Lower leg skin (tissue), 4 donors: ENCODE measurements around the gene CHID1. TPM values are rescaled to one million over a fixed set of nuclear protein-coding genes. Genes with fewer than 3 reads are reported as not detected.

Source experiments
- DNase-seq, 2 donors: peaks; one replicate each; pipeline ENCODE4 v3.0.0-alpha.2; 2019; ENCODE audit warnings: low spot score in 2 of 2
- H3K4me3 ChIP-seq: fragments of 200-600 bp; sonication (generic); 2 replicates; pipeline ENCODE4 v1.5.1; 2017; ENCODE audit warnings: mild to moderate bottlenecking, low read depth; ENCODE audit not compliant: poor library complexity, severe bottlenecking
- CTCF ChIP-seq, 3 donors: fragments of 450-650 bp; IDR thresholded peaks; one replicate each; pipeline ENCODE4 v1.5.1; 2016; ENCODE audit warnings: antibody characterized with exemption in 3 of 3, mild to moderate bottlenecking in 3 of 3, moderate library complexity in 2 of 3
- POLR2A ChIP-seq, 2 donors: fragments of 450-650 bp; IDR thresholded peaks; one replicate each; pipeline ENCODE4 v1.6.1; 2016 to 2017; ENCODE audit warnings: antibody characterized with exemption in 2 of 2, mild to moderate bottlenecking in 1 of 2, moderate library complexity in 1 of 2
- WGBS, 2 donors: methylation state at CpG; one replicate each; pipeline ENCODE4 v1.1.5; 2018; 5-methylcytosine and 5-hydroxymethylcytosine counted together
- intact Hi-C: fragments of 100-400 bp; cut with DNase I; formaldehyde crosslinking; loops from one replicate; pipeline ENCODE4 v1.15.0; 2023; ENCODE audit warnings: low total_unique reads
- total RNA-seq, 4 donors: library from RNA; depleted of rRNA; stranded (reverse); fragments of >200 nt; gene quantifications; one replicate each; pipeline ENCODE4 v1.1.0, GENCODE V29; 2016

The CHID1 gene
- total RNA-seq, 4 donors from 2014 or later: 35.5 to 59.4 (median 50.7) TPM

DNA sequence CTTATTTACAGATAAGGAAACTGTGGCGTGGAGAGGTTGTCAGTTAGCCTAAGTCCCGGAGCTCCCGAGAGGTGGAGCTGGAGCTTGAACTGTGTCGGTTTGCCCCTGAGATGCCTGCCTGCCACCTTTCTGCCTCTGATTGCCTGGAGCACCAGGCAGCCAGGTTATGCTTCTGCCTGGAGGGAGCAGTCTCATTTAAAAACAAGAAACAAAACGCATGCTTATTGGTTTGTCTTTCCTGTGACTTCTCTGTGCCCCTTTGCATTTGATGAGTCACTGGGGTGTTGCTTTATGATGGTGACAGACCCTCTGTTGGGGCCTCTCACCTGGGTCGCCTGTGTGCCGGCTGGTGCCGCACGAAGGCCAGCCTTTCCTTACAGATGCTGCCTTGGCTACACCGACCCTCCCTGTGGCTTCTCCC is 27.2 kb upstream of the CHID1 start:
- intact Hi-C loops: no loop called here

DNA sequence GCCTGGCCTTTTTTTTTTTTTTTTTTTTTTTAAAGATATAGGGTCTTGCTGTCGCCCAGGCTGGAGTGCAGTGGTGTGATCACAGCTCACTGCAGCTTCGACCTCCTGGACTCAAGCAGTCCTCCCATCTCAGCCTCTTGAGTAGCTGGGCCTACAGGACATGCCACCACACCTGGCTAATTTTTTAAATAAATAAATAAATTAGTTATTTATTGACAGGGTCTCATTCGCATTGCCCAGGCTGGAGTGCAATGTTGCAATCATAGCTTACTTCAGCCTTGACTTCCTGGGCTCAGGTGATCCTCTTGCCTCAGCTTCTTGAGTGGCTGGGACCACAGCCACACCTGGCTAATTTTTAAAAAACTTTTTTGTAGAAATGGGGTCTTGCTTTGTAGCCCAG is 25.6 kb upstream of the CHID1 start:
- DNase-seq: no peak
- TF ChIP-seq POLR2A (IDR thresholded peaks at IDR 0.05): no peak
- no peak for TF ChIP-seq CTCF (IDR thresholded peaks at IDR 0.05)
- intact Hi-C loops: no loop called here
- no peak overlapping the region for H3K4me3 ChIP-seq
- WGBS, 2 donors: 92 to 98% methylated on average over 3 of the region's 3 CpGs

More for the DNA sequence above, 27.2 kb upstream of the CHID1 start:
- DNase-seq: no peak
- no peak for TF ChIP-seq POLR2A (IDR thresholded peaks at IDR 0.05)
- TF ChIP-seq CTCF (IDR thresholded peaks at IDR 0.05): no peak
- no peak overlapping the region for H3K4me3 ChIP-seq
- 74 to 75% methylated on average over 10 of the region's 10 CpGs for WGBS, 2 donors

DNA sequence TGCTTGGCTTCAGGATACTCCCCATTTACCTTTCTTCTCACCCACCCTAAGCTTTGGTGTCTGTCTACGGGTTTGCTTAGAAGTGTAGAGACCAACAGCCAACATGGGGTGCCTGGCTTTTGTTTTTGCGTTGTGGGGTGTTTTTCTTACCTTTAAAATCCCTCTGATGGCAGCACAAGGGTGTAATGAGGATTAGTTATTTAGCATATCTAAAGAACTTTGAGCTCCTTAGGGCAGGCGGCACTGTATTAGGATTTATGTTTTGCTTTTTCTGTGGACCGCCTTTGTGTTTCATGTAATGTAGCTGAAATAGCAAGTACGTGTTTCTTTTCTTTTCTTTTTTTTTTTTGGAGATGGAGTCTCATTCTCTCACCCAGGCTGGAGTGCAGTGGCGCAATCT is 23.9 kb upstream of the CHID1 start:
- DNase-seq: no peak
- no peak overlapping the region for H3K4me3 ChIP-seq
- TF ChIP-seq CTCF (IDR thresholded peaks at IDR 0.05) (no peak), POLR2A (IDR thresholded peaks at IDR 0.05) (no peak)
- intact Hi-C loops: no loop called here
- 75 to 78% methylated on average over 6 of the region's 6 CpGs for WGBS, 2 donors

DNA sequence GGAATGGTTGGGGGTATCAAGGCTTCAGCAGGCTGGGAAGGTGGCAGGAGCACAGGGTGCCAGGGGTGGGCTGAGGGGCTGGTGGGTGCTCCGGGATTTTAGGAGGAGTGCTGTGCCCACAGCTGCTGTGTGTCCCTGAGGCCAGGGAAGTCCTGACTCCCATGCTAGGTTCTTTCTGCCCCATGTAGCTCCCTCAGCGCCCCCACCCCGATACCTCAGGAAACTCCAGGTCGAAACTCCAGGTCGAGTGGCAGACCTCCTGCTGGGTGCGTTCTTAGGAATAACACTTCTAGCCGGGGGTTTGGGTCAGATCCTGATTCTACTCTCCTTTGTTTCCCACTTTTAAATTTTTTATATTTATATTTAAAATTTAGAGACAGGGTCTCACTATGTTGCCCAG is 23.3 kb upstream of the CHID1 start:
- WGBS, 2 donors: 84 to 91% methylated on average over 7 of the region's 7 CpGs
- no peak for DNase-seq
- TF ChIP-seq POLR2A (IDR thresholded peaks at IDR 0.05): no peak
- TF ChIP-seq CTCF (IDR thresholded peaks at IDR 0.05): no peak
- H3K4me3 ChIP-seq: no peak overlapping the region
- intact Hi-C loops: no loop called here

- H3K4me3 ChIP-seq: no peak overlapping the region
Observed at GRCh38 chr11:933142-933851, 22.7 kb upstream of the CHID1 start.

More at GRCh38 chr11:933142-933851, 22.7 kb upstream of the CHID1 start:
- no peak for DNase-seq
- 38 to 42% methylated on average over 14 of the region's 14 CpGs for WGBS, 2 donors
- intact Hi-C loops: no loop called here
- no peak for TF ChIP-seq CTCF (IDR thresholded peaks at IDR 0.05)
- no peak for TF ChIP-seq POLR2A (IDR thresholded peaks at IDR 0.05)
